GM21381 (cell line): ENCODE measurements around the gene NUP210.
"Not testable (repeated sequence)": the region's sequence is repeated elsewhere in the genome, so short reads cannot be mapped to it uniquely, and the experiment has no call there.

Source experiments
- ATAC-seq: cut with Tn5 transposase; IDR thresholded peaks from one replicate; pipeline ENCODE4 v1.9.1; 2021; ENCODE audit warnings: mild to moderate bottlenecking, moderate library complexity; ENCODE audit not compliant: unreplicated experiment

NUP210 gene

DNA sequence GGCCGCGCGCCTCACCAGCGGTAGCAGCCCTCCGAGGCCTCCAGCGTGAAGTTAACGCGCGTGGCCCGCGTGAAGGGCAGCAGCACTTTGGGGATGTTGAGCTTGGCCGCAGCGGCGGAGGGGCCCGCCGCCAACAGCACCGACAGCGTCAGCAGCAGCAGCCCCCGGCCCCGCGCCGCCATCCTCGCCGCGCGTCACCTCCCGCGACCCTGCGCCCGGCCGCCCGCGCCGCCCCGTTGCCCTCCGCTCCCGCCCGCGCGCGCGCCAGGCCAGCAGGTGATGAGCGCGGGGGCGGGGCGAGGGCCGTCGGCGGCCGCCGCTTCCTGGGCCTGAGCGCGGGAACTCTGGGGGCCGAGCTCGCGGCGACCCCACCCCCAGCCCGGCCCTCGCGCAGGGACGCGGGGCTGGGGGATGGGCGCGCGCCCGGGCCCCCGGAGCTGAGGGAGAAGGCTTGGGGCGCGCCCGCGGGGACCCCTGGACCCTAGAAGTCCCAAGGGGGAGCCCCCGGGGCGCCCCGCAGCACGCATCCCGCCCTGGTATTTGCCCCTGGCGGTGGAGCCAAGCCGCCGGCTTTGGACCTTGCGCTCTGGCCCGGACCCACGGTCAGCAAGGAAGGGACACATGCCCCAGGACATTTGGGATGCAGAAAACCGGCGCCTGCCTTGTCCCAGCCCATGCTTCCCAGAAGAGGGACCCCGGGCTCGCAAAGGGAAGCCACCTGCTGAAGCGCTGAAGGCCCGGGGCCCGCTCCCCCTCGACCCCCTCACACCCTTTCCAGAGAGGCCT lies at the start of gene NUP210:
NUP210 (minus strand) TSS at position 278 of the 786 bp plus-strand sequence; CDS start at position 182, 96 bp downstream.
- ATAC-seq, result peak; percentile 65

DNA sequence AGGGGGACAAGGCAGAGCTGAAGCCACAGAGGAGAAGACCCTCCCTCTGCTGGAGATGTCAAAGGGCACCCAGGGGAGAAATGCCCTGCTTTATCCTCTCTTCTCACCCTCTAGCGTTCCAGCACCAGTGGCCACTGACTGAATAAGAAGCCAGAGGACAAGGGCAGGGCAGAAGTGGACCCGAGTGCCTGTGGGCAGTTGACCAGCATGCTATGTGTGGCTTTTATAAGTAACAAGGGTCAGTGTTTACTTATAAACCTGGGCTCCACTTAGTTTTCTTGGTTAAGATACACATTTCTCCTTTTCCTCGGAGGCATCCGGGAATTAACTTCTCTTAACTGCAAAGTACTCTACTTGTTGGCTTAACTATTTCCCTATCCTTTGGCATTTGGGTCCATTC lies 46.7 kb upstream of the NUP210 start:
- ATAC-seq, result no peak

DNA sequence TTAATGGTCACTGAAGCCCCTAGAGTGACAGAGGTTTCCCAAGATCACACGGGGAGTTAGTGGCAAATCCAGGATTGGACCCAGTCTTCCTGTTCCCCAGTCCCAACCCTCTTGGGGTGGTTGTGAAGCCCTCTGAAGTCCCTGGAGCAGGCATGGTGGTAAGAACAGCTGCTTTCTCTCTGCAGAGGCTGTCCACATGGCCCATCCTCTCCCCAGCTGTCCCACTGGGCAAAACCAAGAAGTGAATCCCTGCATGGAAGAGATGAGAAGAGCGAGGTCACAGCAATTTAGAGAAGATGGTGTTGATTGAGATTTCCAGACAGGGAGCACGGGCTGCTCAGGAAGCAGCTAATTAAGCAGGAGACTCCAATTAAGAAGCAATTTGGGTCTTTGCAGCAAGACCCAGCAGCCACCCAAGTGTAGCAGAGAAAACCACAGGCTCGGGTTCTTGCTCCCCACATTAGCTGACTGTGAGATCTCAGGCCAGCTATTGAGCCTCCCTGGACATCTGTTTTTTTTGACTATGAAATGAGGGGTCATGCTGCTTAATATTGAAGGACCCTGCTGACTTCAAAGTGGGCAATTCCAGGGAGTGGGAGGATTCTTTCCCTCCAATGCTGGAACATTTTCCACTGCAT lies 45.2 kb upstream of the NUP210 start:
- ATAC-seq, result no peak

DNA sequence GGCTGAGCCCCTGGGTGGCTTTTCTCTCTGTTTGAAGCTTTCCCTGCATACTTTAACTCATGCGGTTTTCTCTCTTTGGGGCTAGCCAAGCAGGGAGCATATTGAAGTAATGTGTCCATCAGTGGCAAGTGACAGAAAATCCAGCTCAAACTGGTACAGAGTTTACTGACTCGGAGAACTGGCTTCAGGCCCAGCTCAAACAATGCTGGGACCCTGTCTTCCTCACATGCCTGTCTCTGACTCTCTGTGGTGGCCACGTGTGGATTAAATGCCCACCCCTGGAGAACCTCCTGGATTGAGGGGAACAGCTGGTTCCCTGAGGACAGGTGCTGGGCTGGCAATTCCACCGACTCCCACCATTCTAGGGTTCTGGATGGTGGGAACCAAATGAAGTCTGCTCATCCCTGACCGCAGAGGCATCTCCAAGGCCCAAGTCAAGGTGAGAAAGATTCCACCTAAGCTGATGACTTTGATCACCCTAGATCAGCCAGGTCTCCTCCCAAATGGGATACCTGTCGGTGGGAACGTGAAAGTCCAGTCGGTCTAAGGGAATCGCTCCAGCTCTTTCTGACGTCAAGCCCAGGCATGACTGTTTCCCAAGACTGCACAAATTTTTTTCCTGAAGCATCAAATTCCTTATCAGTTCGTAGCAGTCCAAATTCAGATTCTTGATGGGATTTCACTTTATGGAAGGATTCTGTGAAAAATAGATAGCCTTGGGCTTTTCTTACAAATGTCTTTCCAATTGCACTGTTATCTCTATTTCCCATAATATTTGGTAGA lies 43.7 kb upstream of the NUP210 start:
- ATAC-seq, result no peak

DNA sequence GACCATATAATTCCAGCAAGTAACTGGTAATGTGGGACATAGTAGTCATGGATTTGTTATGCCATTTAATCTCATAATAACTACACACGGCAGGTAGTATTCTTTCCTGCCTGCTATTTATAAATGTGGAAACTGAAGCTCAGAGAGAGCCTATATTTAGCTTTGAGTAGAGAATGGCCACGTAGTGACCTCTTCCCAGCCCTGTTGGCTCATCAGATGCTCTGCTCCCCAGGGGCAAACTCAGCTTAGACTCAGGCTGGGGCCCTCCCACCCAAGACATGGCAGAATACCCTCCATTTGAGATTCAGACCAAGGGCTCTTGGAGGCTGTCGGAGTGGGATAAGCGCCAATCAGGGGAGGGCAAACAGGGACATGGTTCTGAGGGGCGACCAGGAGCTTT lies 42.7 kb upstream of the NUP210 start:
- no peak for ATAC-seq

DNA sequence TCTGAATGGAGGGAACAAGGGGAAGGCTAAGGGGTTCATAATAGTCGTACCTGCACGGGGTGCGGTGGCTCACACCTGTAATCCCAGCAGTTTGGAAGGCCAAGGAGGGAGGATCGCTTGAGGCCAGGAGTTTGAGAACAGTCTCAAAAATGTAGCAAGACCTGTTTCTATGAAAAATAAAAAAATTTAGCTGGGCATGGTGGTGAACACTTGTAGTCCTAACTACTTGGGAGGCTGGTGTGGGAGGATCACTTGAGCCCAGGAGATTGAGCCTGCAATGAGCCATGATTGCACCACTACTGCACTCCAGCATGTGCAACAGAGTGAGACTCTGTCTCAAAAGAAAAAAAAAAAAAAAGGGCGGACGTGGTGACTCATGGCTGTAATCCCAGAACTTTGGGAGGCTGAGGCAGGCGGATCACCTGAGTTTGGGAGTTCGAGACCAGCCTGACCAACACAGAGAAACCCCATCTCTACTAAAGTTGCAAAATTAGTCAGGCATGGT lies 42.1 kb upstream of the NUP210 start:
- ATAC-seq, result no peak

DNA sequence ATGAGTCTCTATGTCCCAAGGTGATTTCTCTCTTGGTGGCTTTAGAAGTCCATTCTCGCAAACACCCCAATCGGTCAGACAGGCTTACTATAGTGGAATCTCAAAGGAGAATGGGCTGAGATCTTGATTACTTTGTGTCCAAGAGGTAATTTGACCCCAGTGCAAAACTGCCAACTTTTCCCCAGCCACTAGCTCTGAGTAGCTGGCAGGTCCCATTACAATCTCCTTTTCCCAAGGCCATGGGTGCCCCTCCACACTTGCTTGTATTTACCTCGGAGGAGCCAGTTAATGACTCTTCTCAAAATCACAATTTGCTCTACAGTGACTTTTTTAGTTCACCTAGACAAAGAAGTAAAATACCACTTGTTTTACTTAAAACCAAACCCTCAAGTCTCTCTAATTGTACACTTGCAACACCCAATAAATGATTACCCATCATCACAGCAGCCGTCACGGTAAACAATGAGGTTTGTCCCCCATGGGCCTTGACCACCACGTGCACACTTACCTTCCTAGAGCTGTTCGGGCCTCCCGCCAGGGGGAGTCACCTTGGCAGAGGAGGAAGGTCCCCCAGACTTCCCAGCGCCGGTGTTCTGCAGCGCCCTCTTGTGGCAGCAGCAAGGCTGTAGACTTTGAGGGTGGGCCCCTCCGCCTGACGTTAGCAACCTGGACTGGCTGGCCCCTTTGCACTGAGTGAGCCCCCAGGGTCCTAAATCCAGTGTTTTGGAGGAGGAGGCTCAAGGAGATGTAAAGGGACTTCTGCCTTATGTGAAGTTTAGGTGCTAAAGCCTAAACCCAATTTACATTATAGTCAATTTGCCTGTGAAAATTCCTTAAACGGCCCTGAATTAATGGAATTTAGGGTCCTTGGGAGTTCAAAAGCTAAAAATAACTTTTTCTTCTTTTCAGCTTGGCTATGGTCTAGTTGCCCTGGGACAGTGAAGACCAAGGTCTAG lies 41.3 kb upstream of the NUP210 start:
- ATAC-seq, result no peak

DNA sequence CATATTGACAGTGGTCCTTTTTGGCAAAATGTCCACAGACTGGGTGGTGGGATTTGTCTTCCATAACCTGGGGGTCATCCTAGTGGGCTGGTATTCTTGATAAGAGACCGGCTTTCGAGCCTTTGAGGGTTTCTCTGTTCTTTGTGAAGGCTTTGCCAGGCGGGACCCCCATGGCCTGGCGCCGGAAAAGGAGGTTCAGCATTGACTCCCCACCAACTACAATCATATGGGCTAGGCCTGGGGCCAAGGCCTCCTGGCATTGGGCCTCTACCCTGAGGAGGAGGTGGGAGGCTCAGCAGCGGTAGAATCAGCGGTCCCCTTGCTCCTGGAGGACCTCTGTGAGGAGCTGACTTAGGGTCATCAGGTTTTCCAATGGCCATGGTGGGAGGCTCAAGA lies 40.2 kb upstream of the NUP210 start:
- no peak for ATAC-seq

DNA sequence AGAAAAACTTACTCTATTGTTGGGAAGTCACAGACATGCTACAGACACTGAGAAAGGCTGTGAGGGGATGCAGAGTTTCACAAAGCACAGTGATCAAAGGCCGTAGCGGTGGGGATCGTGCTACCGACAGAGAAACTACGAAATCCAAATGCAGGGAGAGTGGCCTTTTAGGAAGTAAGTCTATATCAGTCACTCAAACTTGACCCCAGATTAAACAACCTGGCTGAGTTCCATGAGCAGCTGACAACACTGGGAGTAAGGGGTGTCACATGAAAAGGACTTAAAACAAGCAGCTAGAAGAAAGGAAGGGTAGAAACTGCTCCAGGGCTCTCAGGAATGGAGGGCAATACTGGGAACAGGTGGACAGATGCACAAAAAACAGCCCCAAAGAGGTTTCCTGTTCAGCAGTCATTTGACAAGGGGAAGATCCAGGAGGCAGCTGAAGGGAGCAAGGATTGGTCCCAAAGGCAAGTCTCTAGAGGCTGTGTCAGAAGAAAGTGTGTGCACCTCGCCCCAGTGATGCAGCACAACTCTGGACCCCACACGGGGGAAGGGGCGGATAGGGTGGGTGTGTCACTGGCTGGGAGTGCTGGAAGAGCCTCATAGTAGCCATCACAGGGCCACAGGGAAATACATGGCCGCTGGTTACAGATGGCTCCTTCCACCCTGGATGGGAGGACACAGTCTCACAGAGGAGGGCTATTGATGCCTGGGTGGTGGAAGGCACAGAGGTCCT lies 39.7 kb upstream of the NUP210 start:
- no peak for ATAC-seq

DNA sequence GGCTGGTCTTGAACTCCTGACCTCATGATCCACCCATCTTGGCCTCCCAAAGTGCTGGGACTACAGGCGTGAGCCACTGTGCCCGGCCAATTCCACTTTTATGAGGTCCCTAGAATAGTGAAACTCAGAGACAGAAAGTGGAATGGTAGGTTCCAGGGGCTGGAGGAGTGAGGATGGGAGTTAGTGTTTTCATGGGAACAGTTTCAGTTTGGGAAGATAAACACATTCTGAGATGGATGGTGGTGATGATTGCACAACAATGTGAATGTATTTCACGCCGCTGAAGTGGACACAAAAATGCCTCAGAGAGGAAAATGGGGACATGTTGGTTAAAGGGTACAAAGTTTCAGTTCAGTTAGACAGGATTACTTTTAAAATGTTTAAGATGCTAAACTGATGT lies 37.5 kb upstream of the NUP210 start:
- ATAC-seq, result no peak

DNA sequence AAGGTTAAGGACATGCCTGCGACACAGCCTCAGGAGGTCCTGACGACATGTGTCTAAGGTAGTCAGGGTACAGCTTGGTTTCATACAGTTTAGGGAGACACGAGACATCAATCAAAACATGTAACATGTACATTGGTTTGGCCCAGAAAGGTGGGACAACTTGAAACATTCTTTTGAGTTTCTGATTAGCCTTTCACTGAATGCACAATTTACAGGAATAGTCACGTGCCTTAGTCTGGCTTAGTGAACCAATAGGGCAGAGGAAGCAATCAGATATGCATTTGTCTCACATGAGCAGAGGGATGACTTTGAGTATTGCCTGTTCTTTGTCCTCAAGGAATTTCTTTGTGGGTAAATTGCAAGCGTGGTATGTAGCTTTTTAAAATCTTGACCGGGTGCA lies 35.5 kb upstream of the NUP210 start:
- no peak for ATAC-seq

DNA sequence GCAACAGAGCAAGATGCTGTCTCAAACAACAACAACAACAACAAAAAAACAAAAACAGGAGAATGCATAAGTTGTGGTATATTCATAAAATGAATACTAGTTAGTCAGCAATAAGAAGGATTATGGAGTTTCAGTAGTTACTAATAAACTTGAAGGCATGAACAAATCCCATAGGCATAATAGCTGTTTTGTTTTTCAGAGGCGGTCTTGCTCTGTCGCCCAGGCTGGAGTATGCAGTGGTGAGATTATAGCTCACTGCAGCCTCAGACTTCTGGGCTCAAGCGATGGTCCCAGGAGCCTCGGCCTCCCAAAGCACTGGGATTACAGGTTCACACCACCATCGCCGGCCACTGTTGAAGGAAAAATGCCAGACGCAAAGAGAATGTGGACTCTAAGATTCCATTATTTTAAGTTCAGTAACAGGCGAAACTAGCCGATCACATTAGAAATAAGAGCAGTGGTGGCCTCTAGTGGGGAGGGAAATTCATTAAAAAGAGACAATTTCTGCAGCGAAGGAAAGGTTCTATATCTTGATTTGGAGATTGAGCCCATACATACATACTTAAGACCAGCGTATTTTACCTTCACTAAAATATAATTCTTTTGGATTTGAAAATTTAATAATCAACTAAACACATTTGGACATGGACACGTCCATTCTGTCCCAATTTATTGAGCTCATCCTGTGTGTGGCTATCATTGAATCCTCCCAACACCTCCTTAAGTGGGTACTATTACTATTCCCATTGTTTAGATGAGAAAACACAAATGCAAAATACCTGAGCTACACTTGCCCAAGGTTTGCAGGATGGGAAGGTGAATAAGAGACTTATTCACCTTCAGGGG lies 32.6 kb upstream of the NUP210 start:
- no peak for ATAC-seq

DNA sequence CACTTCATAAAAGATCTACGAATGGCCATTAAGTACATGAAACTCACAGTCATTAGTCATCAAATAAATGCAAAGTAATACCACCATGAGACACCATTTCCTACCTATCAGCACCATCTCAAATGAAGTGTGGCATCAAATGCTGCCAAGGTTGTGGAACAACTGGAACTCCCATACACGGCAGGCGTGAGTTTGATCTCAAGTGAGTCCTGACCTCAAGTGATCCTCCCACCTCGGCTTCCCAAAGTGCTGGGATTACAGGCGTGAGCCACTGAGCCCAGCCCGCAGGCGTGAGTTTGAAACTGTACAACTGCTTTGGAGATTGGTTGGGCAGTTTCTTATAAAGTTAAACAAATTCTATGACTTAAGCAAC lies 31.2 kb upstream of the NUP210 start:
- peak; percentile 1 for ATAC-seq

DNA sequence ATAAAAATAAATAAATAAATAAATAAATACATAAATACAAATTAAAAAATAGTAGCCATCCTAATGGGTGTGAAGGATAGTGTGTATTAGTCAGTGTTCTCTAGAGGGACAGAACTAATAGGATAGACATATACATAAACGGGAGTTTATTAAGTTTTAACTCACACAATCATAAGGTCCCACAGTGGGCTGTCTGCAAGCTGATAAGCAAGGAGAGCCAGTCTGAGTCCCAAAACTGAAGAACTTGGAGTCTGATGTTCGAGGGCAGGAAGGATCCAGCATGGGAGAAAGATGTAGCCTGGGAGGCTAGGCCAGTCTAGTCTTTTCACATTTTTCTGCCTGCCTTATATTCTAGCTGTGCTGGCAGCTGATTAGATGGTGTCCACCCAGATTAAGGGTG lies 22.8 kb upstream of the NUP210 start:
- not testable (repeated sequence) for ATAC-seq

DNA sequence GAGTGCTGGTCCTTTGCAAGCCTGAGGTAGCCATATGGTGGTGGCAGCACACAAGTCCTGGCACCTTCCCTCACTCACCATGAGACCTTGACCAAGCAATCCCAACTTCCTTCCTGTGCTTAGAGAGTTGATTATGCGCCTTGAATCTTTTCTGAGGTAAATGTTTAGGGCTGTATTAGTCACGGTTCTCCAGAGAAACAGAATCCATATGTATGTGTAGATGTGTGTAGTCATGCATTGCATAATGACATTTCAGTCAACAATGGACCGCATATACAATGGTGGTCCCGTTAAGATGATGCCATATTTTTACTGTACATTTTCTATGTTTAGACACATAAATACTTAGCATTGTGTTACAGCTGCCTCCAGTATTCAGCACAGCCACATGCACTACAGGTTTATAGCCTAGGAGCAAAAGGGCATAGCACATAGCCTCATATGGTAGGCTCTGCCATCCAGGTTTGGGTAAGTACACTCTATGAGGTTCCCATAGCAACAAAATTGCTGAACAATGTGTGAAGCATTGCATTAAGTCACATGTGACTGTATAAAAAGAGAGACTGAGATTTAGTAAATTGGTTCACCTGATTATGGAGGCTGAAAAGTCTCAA lies 20.2 kb upstream of the NUP210 start:
- no peak for ATAC-seq

DNA sequence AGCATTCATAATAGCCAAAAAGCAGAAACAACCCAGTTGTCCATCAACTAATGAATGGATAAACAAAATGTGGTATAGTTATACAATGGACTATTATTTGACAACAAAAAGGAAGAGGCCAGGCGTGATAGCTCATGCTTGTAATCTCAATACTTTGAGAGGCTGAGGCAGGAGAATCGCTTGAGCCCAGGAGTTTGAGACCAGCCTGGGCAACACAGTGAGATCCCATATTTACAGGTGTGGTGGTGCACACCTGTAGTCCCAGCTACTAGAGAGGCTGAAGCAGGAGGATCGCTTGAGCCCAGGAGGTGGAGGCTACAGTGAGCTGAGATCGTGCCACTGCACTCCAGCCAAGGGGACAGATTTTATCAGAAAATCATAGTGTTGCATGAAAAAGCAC lies 16.1 kb upstream of the NUP210 start:
- ATAC-seq, result not testable (repeated sequence)

DNA sequence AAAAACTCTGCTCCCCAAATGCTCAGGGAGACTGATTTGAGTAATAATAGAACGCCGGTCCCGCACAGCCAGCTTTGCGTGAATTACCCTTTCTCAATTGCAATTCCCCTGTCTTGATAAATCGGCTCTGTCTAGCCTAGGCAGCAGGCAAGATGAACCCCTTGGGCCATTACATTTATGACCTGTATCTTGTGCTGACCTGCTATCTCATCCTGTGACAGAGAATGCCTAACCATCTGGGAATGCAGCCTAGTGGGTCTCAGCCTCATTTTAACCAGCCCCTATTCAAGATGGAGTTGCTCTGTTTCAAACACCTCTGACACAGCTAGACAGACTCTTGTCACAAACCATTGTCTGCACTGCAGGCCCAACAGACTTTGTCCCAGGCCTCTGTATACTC lies 13.8 kb upstream of the NUP210 start:
- no peak for ATAC-seq

DNA sequence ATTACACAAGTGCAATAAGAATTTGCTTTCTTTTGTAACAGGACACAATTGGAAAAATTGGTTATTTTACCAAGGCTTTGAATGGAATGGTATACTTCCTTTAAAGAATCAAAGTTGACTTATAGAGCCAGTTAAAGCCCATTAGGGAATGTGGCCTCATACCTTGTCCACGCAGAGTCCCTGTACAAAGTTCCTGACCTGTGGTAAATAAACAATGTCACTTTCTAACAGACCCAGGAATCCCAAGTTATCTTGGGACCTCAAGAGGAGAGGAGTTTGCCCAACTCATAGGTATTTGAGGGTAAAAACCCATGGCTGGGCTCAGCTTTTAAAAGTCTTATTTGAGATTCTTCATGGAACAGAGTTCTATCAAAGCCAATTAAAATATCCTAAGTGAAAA lies 12.0 kb upstream of the NUP210 start:
- ATAC-seq, result no peak
